ENCODE results near the gene DSCAML1.

The DSCAML1 gene

DNA sequence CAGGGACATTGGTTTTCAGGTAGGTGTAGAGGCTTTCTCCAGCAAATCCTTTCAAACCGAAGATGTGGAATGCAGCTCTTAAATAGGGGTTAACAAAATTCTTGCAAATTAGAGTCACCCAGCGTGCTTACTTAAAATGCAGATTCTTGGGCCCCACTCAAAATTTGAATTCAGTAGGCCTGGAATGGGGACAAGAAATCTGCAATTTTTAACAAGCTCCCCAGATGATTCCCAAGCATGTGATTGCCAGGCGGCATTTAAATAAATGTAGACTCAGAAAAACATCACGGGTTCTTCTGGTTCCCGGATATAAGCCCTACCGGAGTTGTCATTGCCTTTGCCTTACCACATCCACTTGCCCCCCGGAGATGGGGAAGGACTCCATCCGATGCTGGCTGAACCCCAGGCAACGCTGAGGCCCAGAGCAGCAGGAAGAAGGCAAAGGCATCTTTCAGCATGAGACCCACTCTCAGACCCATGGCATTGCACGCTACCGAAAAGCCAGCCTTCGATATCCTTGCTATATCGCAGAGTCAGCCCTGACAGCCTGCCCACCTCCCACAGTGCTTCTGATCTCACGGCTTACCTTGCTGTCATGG is 134.2 kb downstream of the DSCAML1 start:
- H3K27me3 ChIP-seq, result no peaks in the 10 kb centered on the region
- TF ChIP-seq, protein P1, sequence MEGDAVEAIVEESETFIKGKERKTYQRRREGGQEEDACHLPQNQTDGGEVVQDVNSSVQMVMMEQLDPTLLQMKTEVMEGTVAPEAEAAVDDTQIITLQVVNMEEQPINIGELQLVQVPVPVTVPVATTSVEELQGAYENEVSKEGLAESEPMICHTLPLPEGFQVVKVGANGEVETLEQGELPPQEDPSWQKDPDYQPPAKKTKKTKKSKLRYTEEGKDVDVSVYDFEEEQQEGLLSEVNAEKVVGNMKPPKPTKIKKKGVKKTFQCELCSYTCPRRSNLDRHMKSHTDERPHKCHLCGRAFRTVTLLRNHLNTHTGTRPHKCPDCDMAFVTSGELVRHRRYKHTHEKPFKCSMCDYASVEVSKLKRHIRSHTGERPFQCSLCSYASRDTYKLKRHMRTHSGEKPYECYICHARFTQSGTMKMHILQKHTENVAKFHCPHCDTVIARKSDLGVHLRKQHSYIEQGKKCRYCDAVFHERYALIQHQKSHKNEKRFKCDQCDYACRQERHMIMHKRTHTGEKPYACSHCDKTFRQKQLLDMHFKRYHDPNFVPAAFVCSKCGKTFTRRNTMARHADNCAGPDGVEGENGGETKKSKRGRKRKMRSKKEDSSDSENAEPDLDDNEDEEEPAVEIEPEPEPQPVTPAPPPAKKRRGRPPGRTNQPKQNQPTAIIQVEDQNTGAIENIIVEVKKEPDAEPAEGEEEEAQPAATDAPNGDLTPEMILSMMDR (IDR thresholded peaks at IDR 0.05; ENCODE audit: low read depth, low read length), result no peak
- peaks cover 13% of the 10 kb centered on the region for H3K4me1 ChIP-seq
- no peak for DNase-seq
- no peaks in the 10 kb centered on the region for H3K36me3 ChIP-seq
- H3K4me3 ChIP-seq (ENCODE audit: low read depth, low read length), result no peak overlapping the region
- no peaks in the 10 kb centered on the region for H3K9me3 ChIP-seq

DNA sequence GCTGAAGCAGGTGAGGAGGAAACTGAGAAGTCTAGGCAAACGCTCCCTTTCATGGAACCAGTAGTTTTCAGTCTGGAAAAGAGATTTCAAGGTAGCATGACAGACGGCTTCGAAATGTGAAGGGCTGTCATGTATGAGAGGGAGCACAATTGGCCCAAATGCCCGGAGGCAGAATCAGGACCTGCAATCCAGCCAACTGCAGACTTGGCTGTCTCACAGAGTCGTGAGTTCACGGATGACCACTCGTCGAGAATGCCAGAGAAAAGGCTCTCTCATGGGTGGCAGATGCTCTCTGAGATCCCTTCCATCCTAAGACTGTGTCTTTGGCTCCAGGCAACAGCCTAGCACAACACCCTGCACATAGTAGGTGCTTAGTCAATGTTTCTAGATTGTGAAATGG is 134.8 kb downstream of the DSCAML1 start:
- no peak overlapping the region for H3K4me3 ChIP-seq (ENCODE audit: low read depth, low read length)
- TF ChIP-seq, protein P1 (IDR thresholded peaks at IDR 0.05; ENCODE audit: low read depth, low read length), result no peak
- H3K9me3 ChIP-seq, result no peaks in the 10 kb centered on the region
- no peaks in the 10 kb centered on the region for H3K36me3 ChIP-seq
- peaks cover 15% of the 10 kb centered on the region for H3K4me1 ChIP-seq
- H3K27me3 ChIP-seq, result no peaks in the 10 kb centered on the region
- DNase-seq, result no peak

DNA sequence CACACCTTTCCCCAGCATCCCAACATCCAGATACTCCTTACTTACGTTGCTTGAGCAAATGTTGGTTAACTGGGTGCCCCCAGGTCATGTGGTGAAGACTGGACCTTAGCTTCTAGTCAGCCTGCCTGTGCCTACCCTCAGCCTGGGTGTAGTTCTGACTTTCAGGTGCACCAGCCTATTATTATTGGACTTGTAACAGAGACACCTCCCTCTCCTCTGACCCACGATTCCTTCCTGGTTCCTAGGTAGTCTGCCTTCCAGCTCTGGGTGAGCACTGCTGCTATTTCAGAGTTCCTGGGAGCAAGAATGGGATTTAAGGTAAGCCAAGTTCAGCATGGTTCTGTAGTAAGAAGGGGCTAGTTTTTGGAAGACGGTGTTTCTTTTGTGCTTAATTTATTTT is 138.2 kb downstream of the DSCAML1 start:
- DNase-seq, result no peak
- H3K9me3 ChIP-seq, result no peaks in the 10 kb centered on the region
- H3K27me3 ChIP-seq, result no peaks in the 10 kb centered on the region
- no peaks in the 10 kb centered on the region for H3K36me3 ChIP-seq
- TF ChIP-seq, protein P1 (IDR thresholded peaks at IDR 0.05; ENCODE audit: low read depth, low read length), result no peak
- H3K4me1 ChIP-seq, result peaks cover 4% of the 10 kb centered on the region
- H3K4me3 ChIP-seq (ENCODE audit: low read depth, low read length), result no peak overlapping the region

DNA sequence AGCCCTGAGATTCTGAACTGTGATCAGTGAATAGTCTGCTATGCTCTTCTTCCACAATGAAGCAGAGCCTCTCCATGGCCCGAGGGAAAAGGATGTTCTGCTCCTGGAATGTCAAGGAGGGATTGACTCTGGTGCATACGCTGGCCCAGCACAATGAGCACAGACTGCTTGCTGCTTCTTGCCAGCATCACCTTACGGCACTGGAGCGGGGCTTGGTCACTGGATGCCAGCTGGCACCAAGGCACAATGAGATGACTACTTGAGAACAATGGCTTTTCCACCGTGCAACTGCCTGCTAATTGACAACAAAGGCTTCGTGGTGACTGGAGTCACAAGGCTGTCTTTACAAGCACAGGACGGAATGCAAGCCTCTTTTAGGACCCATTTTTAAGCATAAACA is 139.2 kb downstream of the DSCAML1 start:
- no peaks in the 10 kb centered on the region for H3K9me3 ChIP-seq
- peaks cover 4% of the 10 kb centered on the region for H3K4me1 ChIP-seq
- TF ChIP-seq, protein P1 (IDR thresholded peaks at IDR 0.05; ENCODE audit: low read depth, low read length), result no peak
- DNase-seq, result no peak
- H3K4me3 ChIP-seq (ENCODE audit: low read depth, low read length), result no peak overlapping the region
- no peaks in the 10 kb centered on the region for H3K36me3 ChIP-seq
- H3K27me3 ChIP-seq, result no peaks in the 10 kb centered on the region

DNA sequence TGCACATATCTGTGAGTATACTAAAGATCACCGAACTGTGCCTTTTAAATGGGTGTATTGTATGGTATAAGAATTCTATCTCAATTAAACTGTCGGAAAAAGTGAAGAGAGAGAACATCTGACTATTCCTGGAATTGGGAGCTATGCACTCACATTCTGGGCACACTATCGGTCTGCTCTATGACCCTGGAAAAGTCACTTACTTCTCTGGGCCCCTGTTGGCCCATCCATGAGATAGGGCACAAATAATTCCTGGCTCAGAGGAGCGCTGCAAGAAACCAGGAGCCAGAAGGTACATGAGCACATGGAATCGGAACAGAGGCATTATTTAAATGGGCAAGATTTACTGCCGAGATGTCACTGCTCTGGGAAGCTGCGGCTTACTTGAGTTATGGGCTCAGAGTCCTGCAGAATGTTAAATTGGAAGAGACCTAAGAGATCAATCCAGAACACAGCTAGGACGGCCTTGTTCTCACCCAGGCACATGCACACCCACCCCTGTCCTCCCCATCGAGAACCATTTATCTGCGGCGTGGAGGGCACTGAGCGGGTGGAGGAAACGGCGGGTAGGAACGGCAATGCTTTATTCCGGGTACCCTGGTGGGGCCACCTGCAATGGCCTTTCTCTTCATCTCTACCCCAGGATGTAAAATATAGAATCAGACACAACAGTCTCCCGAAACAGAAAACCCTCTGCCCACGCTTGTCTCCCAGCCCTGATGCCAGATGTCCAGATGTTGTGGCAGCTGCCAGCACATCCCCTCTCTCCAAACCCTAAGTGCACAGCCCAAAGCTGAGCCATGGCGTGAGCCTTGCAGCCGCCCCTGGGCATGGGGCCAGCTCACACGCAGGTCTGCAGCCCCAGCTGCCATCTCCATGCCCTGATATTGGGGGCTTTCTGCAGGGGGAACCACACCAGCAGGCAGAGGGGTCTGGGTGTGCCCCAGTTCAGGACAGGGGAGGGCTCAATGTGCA is 142.4 kb downstream of the DSCAML1 start:
- Histone ChIP-seq H3K9me3 (no peaks in the 10 kb centered on the region), H3K27me3 (no peaks in the 10 kb centered on the region), H3K4me1 (peaks cover 4% of the 10 kb centered on the region), H3K36me3 (no peaks in the 10 kb centered on the region), H3K4me3 (ENCODE audit: low read depth, low read length) (no peak overlapping the region)
- TF ChIP-seq, protein P1 (IDR thresholded peaks at IDR 0.05; ENCODE audit: low read depth, low read length), result no peak
- DNase-seq, result peak; percentile 71

DNA sequence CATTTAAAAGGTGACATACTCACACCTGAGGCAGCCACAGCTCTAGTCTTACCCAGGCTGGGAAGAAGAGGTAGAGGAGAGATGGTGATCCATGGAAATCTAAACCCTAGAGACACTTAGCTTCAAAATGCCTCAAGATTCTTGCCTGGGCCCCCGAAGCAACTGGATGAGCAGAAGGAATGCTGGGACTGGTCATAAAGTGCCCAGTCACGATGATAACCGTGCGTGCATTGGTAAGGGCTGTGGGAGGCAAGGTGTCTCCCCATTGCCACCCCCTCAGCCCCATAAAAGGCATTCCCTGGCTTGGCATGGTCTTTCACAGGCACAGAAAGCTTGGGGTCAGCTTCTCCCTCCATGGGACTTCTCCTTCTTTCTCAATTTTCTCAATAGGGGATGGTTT is 144.5 kb downstream of the DSCAML1 start:
- no peak overlapping the region for H3K4me3 ChIP-seq (ENCODE audit: low read depth, low read length)
- H3K9me3 ChIP-seq, result no peaks in the 10 kb centered on the region
- no peak for DNase-seq
- TF ChIP-seq, protein P1 (IDR thresholded peaks at IDR 0.05; ENCODE audit: low read depth, low read length), result no peak
- no peaks in the 10 kb centered on the region for H3K36me3 ChIP-seq
- no peaks in the 10 kb centered on the region for H3K27me3 ChIP-seq
- H3K4me1 ChIP-seq, result peaks cover under 1% of the 10 kb centered on the region; the same call in 1 of the 2 replicates
